AG09319 (cell line): ENCODE data around the gene XXYLT1.

Source experiments
- DNase-seq: peaks from one replicate; pipeline ENCODE4 v3.0.0-alpha.2; 2010; ENCODE audit warnings: low read depth; ENCODE audit errors: extremely low read depth
- CTCF ChIP-seq: IDR thresholded peaks from 2 replicates; pipeline ENCODE4 v1.5.1; 2011; ENCODE audit warnings: low read depth, mild to moderate bottlenecking, inconsistent platforms, low read length, moderate library complexity

The XXYLT1 gene

GRCh38 chr3:195034541-195034940, 236.4 kb downstream of the XXYLT1 start:
- TF ChIP-seq CTCF: no peak
- no peak for DNase-seq

GRCh38 chr3:195034101-195034500, 236.9 kb downstream of the XXYLT1 start:
- DNase-seq: no peak

GRCh38 chr3:195033531-195034091, 237.3 kb downstream of the XXYLT1 start:
- no peak for DNase-seq
- no peak for TF ChIP-seq CTCF

More at GRCh38 chr3:195034101-195034500, 236.9 kb downstream of the XXYLT1 start:
- TF ChIP-seq CTCF: no peak

- DNase-seq: no peak
These were observed 238.0 kb downstream of the XXYLT1 start for GRCh38 chr3:195032955-195033354.

GRCh38 chr3:195032106-195032759, 238.7 kb downstream of the XXYLT1 start:
- DNase-seq: no peak
- TF ChIP-seq CTCF: no peak

More at GRCh38 chr3:195032955-195033354, 238.0 kb downstream of the XXYLT1 start:
- TF ChIP-seq CTCF: no peak

GRCh38 chr3:195031574-195032003, 239.4 kb downstream of the XXYLT1 start:
- DNase-seq: no peak
- no peak for TF ChIP-seq CTCF

- no peak for DNase-seq
- no peak for TF ChIP-seq CTCF
These were observed 240.1 kb downstream of the XXYLT1 start for GRCh38 chr3:195030791-195031321.
